BE2C (cell line): ENCODE data around the gene LILRB1.
A peak's percentile ranks its signal among the peaks of the same experiment; 100 is the strongest.

Experiments used
- DNase-seq: peaks from one replicate; pipeline ENCODE4 v3.0.0-alpha.2; 2020
- H3K27me3 ChIP-seq: fragments of 250-450 bp; sonication (Bioruptor Pico); 2 replicates; pipeline ENCODE4 v1.5.1; 2020; ENCODE audit warnings: mild to moderate bottlenecking
- H3K36me3 ChIP-seq: fragments of 250-450 bp; sonication (Bioruptor Pico); 2 replicates; pipeline ENCODE4 v1.5.1; 2020; ENCODE audit warnings: mild to moderate bottlenecking
- H3K4me1 ChIP-seq: fragments of 250-450 bp; sonication (Bioruptor Pico); 2 replicates; pipeline ENCODE4 v1.5.1; 2020
- H3K4me3 ChIP-seq: 2 replicates; pipeline ENCODE4 v1.5.1; 2011; ENCODE audit warnings: low read depth, low read length
- H3K9me3 ChIP-seq: fragments of 250-450 bp; sonication (Bioruptor Pico); 2 replicates; pipeline ENCODE4 v1.5.1; 2020
- TF ChIP-seq, protein P1 (sequence below): IDR thresholded peaks from 2 replicates; pipeline ENCODE4 v1.5.1; 2012; ENCODE audit warnings: mild to moderate bottlenecking, low read depth, low read length

LILRB1 gene

DNA sequence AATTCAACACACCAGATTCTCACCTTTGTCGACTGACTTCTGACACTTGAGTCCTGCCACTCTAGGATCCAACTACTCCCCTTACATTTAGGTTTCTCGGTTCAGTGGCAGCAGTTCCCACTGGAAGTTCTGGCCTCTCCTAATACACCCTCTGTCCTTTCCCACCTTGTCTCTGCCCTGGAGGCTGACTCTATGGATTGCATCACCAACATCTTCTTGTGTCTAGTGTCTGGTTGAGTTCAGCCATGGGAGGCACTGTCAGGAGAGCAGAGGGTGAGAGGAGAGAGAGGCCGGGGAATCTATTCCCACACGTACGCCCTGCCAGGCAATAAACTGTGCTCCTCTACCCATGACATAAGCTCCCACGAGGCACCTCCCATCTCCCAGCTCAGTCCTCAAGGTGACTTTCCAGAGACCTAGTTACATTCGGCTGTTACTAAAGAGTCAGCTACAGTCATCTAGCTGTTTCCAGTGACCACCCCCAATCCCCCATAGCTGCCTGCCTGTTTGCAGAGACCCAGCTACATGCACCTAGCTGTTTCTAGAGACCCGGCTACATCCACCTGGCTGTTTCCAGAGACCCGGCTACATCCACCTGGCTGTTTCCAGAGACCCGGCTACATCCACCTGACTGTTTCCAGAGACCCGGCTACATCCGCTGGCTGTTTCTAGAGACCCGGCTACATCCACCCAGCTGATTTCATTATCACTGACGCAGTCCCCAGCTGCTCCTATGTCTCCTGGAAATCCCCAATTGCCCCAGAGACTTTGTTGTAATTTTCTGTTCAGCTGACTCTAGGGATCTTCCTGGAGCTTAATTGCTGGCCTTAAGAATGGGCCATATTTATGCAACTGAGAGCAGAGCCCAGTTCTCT lies 24.4 kb downstream of the LILRB1 start:
- Histone ChIP-seq H3K9me3 (no peaks in the 10 kb centered on the region), H3K4me3 (no peak overlapping the region), H3K36me3 (no peaks in the 10 kb centered on the region), H3K27me3 (no peaks in the 10 kb centered on the region), H3K4me1 (no peaks in the 10 kb centered on the region)
- peak; percentile 44 for DNase-seq
- TF ChIP-seq, protein P1, sequence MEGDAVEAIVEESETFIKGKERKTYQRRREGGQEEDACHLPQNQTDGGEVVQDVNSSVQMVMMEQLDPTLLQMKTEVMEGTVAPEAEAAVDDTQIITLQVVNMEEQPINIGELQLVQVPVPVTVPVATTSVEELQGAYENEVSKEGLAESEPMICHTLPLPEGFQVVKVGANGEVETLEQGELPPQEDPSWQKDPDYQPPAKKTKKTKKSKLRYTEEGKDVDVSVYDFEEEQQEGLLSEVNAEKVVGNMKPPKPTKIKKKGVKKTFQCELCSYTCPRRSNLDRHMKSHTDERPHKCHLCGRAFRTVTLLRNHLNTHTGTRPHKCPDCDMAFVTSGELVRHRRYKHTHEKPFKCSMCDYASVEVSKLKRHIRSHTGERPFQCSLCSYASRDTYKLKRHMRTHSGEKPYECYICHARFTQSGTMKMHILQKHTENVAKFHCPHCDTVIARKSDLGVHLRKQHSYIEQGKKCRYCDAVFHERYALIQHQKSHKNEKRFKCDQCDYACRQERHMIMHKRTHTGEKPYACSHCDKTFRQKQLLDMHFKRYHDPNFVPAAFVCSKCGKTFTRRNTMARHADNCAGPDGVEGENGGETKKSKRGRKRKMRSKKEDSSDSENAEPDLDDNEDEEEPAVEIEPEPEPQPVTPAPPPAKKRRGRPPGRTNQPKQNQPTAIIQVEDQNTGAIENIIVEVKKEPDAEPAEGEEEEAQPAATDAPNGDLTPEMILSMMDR, result no peak

DNA sequence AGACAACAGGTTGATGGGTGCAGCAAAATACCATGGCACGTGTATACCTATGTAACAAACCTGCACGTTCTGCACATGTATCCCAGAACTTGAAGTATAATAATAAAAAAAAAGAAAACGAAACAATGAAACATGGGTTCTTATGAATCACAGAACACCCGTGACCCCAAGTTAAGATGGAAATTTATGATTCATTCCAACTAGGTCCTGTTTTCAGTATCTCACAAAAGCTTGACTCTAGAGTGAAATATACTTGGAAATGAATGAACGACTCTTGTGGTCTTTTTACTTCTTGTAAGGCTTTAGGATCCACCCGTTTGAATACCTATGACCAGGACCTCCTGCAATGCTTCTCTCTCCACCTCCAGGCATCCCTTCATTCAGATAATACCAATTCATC lies 29.0 kb downstream of the LILRB1 start:
- H3K4me3 ChIP-seq, result no peak overlapping the region
- H3K27me3 ChIP-seq, result no peaks in the 10 kb centered on the region; the same call in 1 of the 2 replicates
- TF ChIP-seq, protein P1, result no peak
- H3K36me3 ChIP-seq, result no peaks in the 10 kb centered on the region
- H3K4me1 ChIP-seq, result no peaks in the 10 kb centered on the region
- H3K9me3 ChIP-seq, result no peaks in the 10 kb centered on the region
- DNase-seq, result no peak

DNA sequence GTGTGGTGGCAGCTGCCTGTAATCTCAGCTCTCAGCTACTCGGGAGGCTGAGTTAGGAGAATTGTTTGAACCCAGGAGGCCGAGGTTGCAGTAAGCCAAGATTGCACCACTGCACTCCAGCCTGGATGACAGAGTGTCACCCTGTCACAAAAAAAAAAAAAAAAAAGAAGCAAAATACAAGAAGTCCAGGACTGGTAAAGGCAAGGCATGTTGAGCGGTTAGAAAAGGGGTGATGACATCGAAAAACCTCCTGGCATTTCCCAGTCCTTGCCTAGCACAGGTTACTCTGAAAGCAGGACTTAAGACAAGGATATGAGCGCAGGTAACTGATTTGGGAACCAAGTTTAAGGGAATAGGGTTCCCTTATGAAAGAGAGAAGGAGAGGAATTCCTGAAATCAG lies 30.0 kb downstream of the LILRB1 start:
- no peaks in the 10 kb centered on the region for H3K9me3 ChIP-seq
- H3K27me3 ChIP-seq, result no peaks in the 10 kb centered on the region; the same call in 1 of the 2 replicates
- no peak for DNase-seq
- no peaks in the 10 kb centered on the region for H3K36me3 ChIP-seq
- no peak overlapping the region for H3K4me3 ChIP-seq
- H3K4me1 ChIP-seq, result no peaks in the 10 kb centered on the region
- TF ChIP-seq, protein P1, result no peak

DNA sequence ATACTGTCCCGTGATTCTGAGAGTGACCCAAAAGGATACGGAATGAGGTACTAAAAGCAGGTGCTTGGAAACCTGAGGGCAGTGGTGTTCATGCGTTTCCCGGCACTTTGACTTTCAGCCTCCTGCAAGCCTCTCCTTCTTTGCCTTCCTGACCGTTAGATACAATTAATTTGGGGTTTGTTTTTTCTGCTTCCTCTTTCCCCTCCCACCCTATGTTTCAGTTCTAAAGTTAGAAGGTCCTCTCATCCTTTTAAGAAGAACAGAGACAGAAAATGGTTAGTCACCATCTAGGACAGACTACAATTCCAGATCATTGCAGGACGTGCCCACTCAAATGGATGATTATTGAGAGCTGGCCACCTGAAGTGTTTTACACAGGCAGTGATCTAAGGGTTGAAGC lies 30.7 kb downstream of the LILRB1 start:
- DNase-seq, result no peak
- Histone ChIP-seq H3K36me3 (no peaks in the 10 kb centered on the region), H3K27me3 (no peaks in the 10 kb centered on the region; the same call in 1 of the 2 replicates), H3K9me3 (peaks cover 4% of the 10 kb centered on the region), H3K4me1 (no peaks in the 10 kb centered on the region), H3K4me3 (no peak overlapping the region)
- TF ChIP-seq, protein P1, result no peak

DNA sequence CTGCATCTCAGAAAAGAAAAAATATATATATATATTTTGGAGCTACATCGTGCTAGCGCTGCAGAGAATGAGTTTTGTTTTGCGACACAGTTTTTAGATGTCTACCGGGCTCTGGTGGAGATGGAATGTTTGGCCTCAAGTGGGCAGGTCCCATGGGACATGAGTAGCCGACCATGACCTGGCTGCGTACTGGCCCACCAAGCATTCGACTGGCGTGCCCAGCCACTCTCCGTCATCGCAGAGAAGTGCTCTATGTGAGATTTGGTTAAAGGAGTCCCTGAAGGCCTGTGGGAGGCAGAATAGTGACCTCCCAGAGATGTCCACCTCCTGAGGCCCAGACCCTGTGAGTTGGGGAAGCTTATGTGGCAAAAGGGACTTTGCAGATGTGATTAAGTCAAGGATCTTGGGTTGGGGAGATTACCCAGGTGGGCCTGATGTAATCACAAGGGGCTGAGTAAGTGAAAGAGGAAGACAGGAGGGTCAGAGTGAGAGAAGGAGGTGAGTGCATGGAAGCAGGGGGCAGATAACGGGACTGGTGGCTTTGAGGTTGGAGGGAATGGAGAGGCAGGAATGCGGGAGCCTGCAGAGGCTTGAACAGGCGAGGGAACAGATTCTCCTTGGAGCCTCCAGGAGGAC lies 31.7 kb downstream of the LILRB1 start:
- no peak for DNase-seq
- Histone ChIP-seq H3K27me3 (no peaks in the 10 kb centered on the region; the same call in 1 of the 2 replicates), H3K9me3 (peaks cover 4% of the 10 kb centered on the region), H3K4me1 (no peaks in the 10 kb centered on the region), H3K36me3 (no peaks in the 10 kb centered on the region), H3K4me3 (no peak overlapping the region)
- TF ChIP-seq, protein P1, result no peak

DNA sequence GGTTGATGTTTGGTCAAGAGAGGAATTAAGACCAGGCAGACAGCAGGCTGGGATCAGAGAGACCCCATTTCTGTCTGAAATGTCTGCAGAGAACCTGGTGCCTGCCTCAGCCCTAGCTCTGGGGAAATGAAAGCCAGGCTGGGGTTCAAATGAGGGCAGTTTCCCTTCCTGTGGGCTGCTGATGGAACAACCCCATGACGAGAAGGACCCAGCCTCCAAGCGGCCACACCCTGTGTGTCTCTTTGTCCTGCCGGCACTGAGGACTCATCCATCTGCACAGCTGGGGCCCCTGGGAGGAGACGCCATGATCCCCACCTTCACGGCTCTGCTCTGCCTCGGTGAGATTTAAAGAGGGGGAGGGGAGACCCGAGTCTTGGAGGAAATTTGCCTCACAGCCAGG lies 32.4 kb downstream of the LILRB1 start, which contains the start of gene LILRB4:
Gene LILRB4 (plus strand): TSS at position 256 of the 400 bp plus-strand sequence. CDS start 49 bp downstream, at position 305.
- no peak for DNase-seq
- H3K4me3 ChIP-seq, result no peak within 1 kb of the TSS
- TF ChIP-seq, protein P1, result no peak
- peaks cover 4% of the 10 kb centered on the region for H3K9me3 ChIP-seq
- no peaks in the 10 kb centered on the region for H3K4me1 ChIP-seq
- no peaks in the 10 kb centered on the region for H3K36me3 ChIP-seq
- H3K27me3 ChIP-seq, result no peaks in the 10 kb centered on the region; the same call in 1 of the 2 replicates
